Esophagus squamous epithelium (tissue), 4 donors: Measurements from ENCODE around the gene PATL2.

ENCODE experiments used
- POLR2A ChIP-seq, 4 donors: fragments of 450-650 bp; IDR thresholded peaks; one replicate each; pipeline ENCODE4 v1.6.1; 2017; ENCODE audit warnings: antibody characterized with exemption in 4 of 4, mild to moderate bottlenecking in 4 of 4, moderate library complexity in 3 of 4
- TF ChIP-seq, protein P1 (sequence below), 6 experiments: fragments of 450-650 bp in 4 of 6; fragments of 200-600 bp in 2 of 6; sonication (generic) in 2 of 6; IDR thresholded peaks; one replicate each; pipeline ENCODE4 v1.5.1; 2016 to 2019; ENCODE audit warnings: antibody characterized with exemption in 6 of 6, mild to moderate bottlenecking in 4 of 6, moderate library complexity in 4 of 6

GRCh38 chr15:44727485-44728231 is 16.5 kb upstream of the PATL2 start:
- TF ChIP-seq, protein P1, sequence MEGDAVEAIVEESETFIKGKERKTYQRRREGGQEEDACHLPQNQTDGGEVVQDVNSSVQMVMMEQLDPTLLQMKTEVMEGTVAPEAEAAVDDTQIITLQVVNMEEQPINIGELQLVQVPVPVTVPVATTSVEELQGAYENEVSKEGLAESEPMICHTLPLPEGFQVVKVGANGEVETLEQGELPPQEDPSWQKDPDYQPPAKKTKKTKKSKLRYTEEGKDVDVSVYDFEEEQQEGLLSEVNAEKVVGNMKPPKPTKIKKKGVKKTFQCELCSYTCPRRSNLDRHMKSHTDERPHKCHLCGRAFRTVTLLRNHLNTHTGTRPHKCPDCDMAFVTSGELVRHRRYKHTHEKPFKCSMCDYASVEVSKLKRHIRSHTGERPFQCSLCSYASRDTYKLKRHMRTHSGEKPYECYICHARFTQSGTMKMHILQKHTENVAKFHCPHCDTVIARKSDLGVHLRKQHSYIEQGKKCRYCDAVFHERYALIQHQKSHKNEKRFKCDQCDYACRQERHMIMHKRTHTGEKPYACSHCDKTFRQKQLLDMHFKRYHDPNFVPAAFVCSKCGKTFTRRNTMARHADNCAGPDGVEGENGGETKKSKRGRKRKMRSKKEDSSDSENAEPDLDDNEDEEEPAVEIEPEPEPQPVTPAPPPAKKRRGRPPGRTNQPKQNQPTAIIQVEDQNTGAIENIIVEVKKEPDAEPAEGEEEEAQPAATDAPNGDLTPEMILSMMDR (IDR thresholded peaks at IDR 0.05), result no peak
- TF ChIP-seq POLR2A (IDR thresholded peaks at IDR 0.05), result no peak
